NCI-H2081 treated with DMSO at 0.1 percent for 48 hours (cell line): Measurements from ENCODE around the gene AXDND1.
"Not testable (repeated sequence)": the region's sequence is repeated elsewhere in the genome, so short reads cannot be mapped to it uniquely, and the experiment has no call there.

Experiments used
- DNase-seq: peaks from one replicate; lab custom pipeline; 2025; lab: John Stamatoyannopoulos, UW

AXDND1 gene, protein sequence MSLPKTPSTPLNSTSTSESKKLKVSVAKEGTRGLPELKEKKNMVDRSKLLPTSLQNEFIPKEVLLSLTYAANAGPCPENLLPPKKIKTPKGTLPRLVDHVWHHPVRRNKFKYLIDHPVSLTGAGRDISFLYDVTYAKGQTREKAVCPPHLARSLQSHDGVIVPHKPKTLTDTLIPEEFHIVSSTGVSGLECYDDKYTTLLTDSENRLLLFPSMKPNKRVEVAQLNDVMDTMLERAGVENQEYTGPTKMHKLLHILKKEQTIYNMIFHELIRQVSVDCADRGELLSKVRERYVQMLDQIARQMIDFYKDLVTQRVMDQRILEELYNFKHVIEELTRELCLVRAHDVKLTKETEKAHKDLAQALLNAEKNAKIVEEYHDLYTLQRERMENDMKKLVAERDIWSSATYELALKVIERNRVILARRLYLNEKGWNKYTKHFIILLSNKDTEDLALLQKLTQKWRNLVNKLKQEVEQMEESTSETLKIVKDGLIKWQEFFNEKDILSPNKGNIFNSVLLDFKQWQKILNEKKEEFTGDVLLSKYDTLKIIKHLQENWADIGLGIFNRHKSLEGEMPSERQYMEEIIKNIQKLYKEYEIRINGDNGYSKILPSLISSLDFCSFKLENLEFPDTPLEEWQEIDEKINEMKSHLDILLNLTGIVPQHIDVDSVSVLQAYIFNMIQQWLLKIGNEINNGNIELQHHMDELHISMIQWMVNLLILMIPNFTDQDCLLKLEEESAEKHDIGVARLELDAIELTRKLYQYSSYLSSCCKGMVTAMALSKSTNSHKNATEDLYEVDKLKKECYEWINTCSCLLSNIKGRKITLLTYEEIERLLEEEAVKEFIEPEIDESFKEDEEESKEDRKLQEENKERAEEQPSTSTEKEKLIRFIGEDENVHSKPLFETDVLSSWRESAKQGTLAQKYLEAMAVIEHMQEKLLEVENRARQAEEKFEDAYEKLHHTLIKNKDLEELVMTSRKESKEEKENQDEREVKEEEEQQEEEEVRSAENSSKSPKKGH

DNA sequence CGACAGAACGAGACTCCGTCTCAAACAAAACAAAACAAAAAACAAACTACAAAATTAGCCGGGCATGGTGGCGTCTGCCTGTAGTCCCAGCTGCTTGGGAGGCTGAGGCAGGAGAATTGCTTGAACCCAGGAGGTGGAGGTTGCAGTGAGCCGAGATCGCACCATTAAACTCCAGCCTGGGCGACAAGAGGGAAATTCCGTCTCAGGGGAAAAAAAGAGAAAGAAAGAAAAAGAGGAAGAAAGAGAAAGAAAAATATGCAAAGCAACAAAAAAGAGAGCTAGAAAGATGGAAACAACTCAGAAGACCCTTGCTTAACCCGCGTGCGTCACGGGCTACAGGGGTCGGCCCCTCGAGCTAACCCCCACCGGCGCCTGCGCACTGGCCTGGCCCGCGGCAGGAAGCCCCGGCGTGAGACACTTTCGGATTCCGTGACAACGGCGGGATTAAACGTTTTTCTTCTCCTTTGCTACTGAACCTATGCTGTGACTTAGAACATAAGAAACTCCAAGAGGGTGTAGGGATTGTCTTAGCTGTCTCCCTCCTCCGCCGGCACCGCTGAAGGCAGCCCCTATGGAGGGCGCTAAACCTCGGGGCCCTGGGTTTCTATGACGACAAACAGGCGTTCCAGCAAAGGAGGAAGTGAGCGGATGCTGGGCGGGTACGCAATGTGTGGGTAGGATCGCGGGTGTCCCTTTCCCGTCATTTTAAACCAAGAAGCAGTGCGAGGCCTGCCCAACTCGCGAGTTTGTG lies at the start of gene AXDND1:
TSS of gene AXDND1 (plus strand) at position 630 of the 751 bp plus-strand sequence. CDS start 539 bp downstream, outside the sequence.
- peak; percentile 56 for DNase-seq

DNA sequence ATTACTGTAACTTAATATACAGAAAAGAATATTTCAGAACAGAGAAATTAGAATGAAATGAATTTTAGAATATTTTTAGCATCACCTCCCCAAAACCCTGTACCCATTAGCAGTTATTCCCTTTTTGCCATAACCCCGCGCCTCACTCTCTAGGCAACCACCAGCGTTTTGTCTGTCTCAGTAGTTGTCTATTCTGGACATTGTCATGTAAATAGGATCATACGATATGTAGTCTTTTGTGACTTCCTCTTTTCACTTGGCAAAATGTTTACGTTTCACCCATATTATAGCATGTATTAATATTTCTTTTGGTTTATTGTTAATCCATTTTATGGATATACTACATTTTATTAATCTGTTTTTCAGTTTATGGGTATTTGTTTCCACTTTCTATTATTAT lies 47.3 kb upstream of the AXDND1 start:
- DNase-seq = no peak

DNA sequence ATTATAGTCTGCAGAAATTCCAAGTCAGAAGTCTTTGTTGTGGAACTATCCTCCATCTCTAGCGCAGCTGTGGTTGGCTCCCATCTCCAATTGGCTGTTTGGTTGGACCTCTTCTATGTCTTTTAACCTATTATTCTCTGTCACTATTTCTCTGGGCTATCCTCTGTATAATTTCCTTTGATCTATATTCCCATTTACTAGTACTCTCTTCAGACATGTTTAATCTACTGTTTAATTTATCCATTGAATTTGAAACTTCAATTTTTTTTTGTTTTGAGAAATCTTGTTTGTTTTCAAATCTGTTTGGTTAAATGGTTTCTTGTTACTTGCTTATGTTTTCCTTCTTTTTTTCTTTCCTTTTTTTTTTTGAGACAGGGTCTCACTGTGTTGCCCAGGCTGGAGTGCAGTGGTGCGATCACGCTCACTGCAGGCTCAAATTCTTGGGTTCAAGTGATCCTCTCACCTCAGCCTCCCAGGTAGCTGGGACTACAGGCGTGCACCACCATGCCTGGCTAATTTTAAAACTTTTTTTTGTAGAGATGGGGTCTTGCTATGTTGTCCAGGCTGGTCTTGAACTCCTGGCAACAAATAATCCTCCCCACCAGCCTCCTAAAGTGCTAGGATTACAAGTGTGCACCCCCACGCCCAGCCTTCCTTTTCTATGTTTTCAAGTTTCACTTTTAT lies 44.1 kb upstream of the AXDND1 start:
- no peak for DNase-seq

DNA sequence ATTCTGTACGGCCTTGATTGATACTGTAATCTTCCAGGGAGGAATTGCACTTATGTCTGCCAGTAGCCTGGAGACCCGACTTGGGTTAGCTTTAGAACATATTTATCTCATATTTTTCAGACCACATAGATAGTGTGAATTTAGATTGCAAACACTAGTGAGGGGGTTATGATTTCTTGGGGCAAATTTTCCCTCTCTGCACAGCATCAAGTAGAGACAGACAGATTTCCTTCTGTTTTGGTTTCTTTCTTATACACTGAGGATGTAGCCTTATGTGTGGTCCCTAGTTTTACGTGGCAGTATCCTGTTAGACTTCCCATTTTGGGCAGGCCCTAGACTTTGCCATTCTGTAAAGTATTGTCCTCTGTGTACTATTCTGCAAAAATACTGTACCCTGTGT lies 43.2 kb upstream of the AXDND1 start:
- DNase-seq = no peak

DNA sequence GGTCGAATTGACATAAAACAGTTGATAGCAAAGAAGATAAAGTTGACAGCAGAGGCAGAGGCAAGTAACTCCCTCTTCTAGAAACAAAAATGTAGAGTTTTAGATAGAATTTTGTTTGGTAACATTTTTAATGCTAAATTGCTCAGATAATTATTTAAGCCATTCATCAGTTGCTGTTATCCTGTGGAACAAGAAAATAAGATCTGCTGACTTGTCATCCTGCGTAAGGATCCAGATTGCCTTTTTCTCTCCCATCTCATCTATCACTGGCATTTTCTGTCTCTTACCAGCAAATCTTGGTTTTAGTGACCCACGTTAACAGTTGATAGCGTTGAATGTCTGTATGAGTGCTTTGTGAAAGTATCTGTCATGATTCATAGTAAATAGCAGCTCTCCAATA lies 42.3 kb upstream of the AXDND1 start:
- DNase-seq = no peak

DNA sequence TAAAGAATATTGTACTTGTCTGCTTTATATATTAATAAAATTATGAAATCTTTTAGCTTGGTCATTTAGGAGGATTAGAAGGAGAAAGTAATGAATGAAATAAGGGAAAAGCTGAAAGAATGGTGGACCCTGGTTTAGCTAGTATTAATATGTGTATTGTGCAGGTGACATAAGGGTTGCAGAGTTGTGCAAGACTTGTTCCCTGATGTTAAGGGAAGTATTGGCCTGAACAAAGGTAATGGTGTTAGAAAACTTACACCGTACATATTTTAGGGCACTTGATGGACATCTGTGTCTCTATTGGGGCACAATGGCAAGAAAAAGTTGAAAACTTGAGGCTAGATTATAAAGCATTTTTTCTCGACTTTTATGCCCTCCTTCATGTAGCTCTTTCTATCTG lies 39.9 kb upstream of the AXDND1 start:
- DNase-seq = no peak

DNA sequence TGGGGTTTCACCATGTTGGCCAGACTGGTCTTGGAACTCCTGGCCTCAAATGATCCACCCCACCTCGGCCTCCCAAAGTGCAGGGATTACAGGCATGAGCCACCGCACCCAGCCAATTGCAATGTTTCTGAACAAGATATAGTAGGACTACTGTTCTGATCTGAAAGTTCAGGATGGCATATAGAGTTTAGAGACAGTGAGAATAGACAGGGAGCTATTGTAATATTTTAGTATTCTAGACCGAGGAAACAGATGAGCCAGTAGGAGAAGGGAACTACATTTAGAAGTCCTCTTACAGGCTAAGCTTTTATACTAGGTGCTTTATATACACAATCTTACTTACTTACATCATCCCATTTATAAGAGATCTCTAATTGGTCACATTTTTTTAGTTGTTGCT lies 39.0 kb upstream of the AXDND1 start:
- DNase-seq = no peak

DNA sequence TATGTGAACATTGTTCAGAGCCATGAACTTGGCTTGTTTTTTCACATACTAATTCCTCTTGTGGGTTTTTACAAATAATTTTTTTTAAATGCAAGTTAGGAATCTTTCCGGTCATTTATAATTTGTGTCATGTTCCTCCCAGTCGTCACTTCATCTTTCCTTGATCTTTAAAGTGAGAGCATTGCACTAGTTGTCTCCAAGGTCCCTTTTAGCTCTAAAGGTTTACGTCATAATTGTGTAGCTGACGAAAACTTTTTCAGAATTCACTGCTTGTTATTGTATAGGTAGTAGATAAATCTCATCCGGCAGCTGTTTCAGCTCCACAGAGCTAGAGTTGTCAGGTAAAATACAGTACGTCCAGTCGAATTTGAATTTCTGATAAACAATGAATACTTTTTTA lies 38.6 kb upstream of the AXDND1 start:
- DNase-seq = no peak

DNA sequence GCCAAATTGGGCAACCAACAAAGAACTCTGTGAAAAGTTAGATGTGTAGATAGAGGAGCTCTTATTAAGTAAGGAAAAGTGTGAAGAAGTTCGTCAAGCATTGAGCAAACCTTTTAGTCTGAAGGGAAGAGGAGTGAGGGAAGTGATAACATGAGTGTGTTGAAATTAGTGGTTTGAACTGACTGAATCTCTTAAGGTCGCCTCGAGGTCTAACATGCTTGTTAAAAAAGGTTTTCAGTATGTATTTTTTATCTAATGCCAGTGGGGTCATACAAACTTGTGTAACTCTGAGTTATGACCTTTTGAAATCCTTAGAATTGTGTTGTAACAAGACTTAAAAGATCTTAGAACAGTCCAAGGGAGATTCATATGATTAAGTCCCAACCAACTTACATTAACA lies 38.1 kb upstream of the AXDND1 start:
- no peak for DNase-seq

DNA sequence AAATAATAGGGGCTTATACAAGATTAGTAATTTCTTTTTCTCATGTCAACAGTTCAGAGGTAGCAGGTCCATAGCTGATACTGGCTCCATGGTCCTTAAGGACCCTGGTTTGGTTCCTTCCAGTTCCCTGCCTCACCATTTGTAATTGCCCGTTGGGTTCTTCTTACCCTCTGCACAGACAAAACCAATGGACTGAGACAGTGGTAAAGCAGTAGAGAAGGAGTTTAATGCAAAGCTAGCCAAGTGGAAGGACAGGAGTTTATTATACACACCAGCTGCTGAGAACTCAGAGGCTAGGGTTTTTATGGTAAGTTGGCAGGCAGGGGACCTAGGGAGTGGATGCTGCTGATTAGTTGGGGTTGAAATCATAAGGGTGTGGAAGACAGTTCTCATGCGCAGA lies 35.9 kb upstream of the AXDND1 start:
- no peak for DNase-seq

DNA sequence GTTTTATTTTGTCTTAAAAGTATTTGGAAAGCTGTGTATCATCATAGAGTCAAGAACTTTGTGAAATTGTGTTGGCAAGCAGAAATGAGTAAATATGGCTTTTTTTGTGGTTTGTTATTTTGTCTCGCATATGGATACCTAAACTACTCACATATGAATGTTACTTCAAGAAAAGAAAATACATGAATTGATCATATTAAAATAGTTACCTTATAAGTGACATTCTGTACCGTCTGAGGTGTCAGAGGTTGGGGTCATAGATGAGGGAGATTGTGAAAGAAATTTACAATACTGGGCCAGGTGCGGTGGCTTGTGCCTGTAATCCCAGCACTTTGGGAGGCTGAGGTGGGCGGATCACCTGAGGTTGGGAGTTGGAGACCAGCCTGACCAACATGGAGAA lies 31.3 kb upstream of the AXDND1 start:
- no peak for DNase-seq

DNA sequence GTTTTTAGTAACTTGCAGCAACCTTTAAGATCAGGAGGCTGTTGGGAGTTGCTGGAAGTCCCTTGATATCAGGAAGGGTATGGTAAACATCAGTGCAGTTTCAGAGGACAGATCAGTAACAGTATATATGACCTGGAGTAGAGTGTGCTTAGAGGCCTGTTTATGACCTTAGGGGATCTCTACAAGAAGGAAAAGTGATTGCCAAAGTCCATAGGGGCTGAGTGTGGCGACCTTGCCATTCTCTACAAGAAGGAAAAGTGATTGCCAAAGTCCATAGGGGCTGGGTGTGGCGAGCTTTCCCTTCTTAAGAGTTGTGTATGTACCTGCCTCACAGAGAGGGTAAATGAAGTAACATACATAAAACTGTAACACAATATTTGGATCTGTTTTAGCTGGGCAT lies 28.5 kb upstream of the AXDND1 start:
- DNase-seq = no peak

DNA sequence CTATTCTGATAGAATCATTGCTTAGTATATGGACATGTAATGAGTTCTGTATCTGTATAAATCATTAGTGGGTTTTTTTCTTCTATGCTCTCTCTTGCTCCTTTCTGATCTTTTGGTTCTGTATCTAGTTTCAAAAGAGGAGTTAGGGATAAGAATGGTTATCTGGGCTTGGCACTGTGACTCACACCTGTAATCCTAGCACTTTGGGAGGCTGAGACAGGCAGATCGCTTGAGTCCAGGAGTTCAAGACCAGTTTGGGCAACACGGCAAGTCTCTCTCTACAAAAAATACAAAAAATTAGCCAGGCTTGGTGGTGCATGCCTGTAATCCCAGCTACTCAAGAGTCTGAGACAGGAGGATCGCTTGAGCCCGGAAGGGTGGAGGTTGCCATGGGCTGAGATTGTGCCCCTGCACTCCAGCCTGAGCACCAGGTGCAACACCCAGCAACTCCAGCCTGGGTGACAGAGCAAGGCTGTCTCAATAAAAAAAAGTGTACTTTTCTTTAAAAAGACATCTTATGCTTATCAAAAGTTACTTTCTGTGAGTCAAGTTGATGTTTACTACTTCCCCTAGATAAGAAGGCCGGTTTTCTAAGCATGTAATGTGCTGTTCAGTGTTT lies 27.7 kb upstream of the AXDND1 start:
- DNase-seq = no peak

DNA sequence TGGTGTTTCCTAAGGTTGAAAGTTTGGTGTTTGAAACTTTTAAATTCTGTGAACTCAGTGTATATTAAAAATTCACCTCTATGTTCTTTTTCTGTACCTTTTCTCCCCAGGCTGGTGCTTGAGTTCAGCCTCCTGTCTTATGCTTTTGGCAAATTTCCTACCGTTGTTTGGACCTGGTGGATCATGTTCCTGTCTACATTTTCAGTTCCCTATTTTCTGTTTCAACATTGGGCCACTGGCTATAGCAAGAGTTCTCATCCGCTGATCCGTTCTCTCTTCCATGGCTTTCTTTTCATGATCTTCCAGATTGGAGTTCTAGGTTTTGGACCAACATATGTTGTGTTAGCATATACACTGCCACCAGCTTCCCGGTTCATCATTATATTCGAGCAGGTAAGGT lies 24.9 kb upstream of the AXDND1 start:
- no peak for DNase-seq

DNA sequence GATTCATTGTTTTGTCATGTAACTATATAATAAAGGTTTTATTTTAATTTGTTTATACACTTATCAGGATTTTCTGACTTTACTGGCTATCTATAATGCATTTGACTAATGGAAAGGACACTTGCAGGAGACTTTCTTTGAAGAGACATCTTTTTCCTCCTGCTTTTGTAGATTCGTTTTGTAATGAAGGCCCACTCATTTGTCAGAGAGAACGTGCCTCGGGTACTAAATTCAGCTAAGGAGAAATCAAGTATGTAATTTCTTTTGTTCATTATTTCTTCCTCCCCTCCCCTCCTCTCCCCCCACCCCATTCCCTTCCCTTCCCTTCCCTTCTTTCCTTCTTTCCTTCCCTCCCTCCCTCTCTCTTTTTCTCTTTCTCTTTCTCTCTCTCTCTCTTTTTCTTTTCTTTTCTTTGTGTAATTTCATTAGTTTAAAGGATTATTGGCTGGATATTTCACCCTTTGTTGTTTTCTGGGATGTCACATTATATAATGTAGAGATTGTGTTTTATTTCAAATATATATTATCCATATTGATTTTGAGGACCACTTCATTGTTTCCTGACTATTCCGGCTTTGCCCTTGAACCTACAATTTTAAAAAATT lies 23.7 kb upstream of the AXDND1 start:
- no peak for DNase-seq

DNA sequence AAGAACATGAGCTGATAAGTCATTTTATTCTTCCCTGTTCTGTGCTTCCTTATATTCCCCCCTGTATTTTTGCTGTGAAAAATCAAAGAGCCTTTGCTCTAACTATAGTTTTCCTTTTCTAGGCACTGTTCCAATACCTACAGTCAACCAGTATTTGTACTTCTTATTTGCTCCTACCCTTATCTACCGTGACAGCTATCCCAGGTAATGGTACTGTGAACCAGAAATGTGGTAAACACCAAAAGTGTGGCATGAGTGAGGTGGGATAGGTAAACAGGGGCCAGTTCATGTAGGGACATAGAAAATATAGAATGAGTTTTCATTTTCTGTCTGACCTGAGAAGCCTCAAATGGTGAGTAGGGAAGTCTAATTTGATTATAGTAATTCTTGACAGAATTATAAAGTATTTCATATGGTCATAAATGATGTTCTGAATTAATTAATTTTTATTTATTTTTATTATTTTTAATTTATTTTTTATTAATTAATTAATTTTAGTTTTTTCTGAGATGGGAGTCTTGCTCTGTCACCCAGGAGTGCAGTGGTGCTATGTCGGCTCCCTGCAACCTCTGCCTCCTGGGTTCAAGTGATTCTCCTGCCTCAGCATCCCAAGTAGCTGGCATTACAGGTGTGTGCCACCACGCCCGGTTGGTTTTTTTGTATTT lies 22.9 kb upstream of the AXDND1 start:
- no peak for DNase-seq

DNA sequence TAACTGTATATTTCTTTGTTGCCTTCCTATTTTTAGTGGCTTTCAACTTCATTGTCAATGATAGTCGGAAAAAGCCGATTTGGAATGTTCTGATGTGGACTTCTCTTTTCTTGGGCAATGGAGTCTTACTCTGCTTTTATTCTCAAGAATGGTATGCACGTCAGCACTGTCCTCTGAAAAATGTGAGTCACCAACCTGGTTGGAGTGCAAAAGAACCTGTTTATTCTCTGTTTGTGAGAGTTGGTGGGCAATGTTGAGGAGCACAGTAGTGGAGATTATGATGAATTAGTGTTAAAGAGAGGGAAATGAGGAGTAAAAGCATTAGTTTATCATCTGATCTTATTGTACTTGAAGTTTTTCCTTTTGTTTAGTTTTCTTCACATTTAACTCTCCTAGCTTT lies 14.5 kb upstream of the AXDND1 start:
- DNase-seq = no peak

DNA sequence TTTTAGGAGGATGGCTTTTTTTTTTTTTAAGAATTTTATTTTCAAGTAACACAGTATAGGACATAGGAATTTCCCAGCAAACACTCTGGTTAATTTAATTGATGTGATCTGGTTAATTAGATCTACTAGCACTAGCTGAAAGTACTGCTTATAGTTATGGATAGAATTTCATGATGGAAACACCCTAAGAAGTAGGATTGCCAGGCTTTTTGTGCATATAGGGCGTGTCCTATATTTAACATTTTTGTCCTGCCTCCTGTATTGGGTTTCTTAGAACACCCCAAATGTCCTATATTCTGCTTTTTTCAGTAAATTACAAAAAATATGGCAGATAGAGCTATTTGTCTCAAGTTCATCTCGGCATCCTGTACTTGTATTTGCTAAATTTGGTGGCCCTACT lies 13.5 kb upstream of the AXDND1 start:
- DNase-seq = no peak

DNA sequence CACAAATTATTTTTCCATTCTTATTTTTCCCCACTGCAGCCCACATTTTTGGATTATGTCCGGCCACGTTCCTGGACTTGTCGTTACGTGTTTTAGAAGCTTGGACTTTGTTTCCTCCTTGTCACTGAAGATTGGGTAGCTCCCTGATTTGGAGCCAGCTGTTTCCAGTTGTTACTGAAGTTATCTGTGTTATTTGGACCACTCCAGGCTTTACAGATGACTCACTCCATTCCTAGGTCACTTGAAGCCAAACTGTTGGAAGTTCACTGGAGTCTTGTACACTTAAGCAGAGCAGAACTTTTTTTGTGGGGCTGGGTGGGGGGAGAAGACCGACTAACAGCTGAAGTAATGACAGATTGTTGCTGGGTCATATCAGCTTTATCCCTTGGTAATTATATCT lies 12.2 kb upstream of the AXDND1 start:
- no peak for DNase-seq

DNA sequence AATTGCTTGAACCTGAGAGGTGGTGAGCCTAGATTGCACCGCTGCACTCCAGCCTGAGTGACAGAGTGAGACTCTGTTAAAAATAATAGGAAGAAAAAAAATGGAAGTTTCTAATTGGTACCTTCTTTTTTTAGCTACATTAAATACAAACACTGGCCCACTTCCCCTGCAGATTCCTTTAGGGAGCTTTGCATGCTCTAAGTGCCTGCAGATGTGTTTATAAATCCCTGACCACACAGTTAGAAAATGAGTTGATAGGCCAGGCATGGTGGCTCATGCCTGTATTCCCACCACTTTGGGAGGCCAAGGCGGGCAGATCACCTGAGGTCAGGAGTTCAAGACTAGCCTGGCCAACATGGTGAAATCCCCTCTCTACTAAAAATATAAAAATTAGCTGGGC lies 4.1 kb upstream of the AXDND1 start:
- DNase-seq = not testable (repeated sequence)
